HG03378 (cell line): ENCODE data around the gene HGFAC.

ENCODE experiments used
- ATAC-seq: cut with Tn5 transposase; IDR thresholded peaks from one replicate; pipeline ENCODE4 v1.9.1; 2021; ENCODE audit warnings: mild to moderate bottlenecking, moderate library complexity; ENCODE audit not compliant: unreplicated experiment

HGFAC gene

GRCh38 chr4:3471886-3472285 lies 30.1 kb downstream of the HGFAC start:
- no peak for ATAC-seq

DNA sequence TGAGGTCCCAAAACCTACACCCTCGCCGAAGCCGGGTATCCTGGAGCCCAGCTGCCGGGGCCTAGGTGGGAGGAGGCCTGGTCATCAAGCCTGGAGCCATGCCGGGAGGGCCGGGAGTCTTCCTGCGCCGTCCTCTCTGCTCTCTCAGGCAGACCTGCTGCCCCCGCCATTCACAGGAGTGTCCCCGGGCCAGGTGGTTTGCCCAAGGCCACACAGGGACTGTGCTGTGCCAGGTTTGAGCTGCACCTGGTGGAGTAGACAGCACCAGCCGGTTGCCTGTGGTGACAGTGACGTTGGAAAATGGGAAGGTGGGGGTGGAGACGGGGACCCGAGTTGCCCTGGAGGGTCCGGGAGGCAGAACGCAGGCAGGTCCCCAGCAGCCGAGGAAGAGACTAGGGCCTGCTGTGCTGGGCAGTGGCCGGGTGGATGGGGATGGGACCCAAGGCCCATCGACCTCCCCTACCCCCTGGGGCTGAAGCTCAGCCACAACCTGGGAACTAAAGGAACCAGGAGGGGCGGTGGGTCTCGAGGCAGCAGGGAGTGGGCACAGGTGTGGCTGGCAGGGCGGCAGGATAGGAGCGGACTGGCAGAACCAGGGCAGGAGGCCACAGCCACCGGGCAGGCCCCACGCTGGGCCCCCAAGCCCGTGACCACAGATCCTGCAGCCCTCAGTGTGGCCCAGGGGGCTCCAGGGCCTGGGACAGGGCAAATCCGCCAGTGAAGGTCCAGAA lies 30.8 kb downstream of the HGFAC start:
- no peak for ATAC-seq

GRCh38 chr4:3473181-3473950 lies 31.6 kb downstream of the HGFAC start:
- no peak for ATAC-seq

DNA sequence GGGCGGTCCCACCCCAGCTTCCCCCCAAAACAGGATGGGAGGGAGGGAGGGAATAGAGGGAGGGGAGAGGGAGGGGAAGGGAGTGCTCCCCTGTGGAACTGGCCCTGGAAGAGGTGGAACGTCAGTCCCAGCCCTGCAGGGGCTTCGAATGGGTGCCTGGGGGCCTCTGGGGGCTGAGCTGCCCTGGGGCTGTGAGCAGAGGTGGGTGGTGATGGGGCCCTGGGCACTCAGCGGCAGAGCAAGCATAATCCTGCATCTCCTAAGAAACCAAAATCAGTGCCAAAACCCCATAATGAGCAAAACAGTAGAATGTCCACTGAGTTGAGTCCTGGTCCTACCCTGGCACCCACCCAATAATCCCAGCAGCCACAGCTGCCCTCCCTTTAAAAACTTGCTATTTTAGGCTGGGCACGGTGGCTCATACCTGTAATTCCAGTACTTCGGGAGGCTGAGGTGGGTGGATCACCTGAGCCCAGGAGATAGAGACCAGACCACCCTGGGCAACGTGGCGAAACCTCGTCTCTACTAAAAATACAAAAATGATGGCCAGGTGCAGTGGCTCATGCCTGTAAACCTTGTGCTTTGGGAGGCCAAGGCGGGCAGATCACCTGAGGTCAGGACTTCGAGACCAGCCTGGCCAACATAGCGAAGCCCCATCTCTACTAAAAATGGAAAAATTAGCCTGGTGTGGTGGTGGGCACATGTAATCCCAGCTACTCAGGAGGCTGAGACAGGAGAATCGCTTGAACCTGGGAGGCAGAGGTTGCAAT lies 32.4 kb downstream of the HGFAC start:
- ATAC-seq, result no peak

DNA sequence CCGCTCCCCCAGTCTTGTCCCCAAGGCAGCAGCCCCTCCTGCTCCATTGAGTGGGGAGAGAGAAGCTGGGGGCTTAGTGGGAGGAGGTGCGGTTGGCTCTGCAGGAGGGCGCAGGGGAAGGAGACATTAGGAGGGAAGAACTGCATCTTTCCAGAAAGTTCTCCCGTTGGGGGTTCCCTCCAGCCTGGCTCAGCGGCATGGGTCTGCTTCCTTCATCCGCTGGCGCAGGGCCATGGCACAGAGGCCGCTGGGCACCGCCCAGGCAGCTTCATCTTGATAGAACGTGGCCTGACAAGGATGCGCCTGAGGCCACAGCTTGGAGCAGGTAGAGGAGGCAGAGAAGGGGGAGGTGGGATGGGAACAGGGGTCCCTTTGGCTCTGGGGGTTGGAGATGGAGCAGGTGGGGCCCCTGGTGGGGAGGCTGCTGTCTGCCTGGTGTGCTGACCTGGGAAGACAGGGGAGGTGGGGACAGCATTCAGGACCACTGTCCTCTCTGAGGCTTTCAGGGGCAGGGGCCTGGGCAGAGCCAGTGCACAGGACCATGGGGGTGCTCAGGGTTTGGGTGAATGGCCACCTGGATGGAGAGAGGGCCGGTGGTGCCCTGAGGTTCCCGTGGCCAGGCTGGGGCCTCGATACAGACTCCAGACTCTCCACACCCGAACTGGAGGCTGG lies 33.4 kb downstream of the HGFAC start:
- no peak for ATAC-seq

- no peak for ATAC-seq
These were observed 34.0 kb downstream of the HGFAC start for GRCh38 chr4:3475713-3476260.

DNA sequence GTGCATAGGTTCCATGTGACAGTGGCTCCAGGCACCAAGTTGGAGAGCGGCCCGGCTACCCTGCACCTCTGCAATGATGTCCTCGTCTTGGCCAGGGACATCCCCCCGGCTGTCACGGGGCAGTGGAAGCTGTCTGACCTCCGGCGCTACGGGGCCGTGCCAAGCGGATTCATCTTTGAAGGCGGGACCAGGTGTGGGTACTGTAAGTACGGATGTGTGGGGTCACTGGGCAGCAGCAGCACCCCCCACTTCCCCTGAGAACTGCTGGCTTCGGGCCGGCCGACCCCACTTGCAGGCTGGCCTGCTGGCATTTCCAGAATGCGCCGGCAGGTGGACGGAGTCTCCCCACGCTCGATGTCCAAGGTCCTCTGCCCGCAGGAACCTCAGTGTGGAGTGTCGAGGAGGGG lies 34.6 kb downstream of the HGFAC start:
- ATAC-seq, result no peak

GRCh38 chr4:3476936-3477749 lies 35.4 kb downstream of the HGFAC start:
- ATAC-seq, result no peak

DNA sequence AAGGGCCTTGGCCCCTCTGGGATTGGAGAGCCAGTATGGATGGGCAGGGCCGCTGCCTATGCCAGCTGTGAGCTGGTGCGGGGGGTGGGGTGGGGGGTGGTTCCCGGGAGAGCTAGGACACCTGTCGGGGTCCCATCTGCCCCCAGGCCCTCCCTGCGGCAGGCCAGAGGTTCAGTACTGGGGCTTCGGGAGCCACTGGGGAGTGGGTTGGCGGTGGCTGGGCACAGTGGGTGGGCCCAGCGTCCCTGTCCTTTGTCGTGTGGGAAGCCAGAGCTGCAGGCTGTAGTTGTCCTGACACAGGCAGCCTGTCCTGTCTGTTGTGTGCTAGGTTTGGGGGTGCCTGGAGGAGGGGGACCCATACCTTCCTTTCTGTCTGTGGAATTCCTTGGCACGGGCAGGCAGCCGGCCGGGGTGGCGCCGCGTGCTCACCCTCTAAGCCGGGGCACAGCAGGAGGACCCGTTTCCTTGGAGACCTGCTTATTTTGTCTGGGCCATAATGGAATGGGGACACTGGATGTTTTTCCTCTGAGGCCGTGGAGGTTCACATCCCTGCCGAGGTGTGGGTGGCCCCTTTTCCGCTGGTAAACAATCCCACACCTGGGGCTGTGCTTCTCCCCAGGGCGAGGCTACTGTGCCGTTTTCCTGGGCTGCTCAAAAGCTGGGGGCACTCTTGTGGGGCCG lies 36.1 kb downstream of the HGFAC start:
- no peak for ATAC-seq

DNA sequence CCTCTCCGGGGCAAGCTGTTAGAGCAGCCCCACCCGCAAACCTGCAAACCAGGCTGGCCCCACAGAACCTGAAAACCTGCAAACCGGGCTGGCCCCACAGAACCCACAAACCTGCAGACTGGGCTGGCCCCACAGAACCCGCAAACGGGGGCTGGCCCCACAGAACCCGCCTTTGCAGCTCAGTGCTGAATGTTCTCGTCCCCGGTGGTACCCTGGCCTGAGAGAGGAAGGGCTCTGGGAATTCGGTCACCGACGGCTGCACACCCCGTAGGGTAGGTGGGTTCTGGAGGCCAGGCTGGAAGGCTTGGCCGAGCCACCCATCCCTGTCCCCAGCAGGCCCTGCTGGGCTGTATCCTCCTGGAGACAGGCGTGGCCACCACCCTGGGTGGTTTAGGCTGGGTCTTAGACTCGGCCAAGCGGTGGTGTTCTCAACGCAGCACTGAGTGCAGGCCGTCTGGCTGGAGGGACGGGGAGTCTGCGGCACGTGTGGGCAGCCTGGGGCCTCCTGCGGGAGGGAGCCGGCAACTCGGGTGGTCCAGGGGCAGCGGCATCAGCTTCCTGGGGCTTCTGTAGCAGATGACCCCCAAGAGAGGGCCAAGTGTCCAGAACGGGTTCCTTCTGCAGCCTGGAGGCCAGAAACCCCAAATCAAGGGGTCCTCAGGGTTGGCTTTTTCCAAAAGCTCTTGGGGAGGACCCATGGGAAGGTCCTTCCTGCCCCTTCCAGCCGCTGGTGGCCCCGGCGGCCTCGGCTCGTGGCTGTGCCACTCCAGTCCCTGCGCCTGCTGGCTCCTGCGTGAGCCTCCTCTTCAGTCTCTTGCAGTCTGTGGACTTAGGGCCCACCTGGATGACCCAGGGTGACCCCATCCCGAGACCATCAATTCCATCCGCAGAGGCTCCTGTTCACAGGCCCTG lies 36.9 kb downstream of the HGFAC start:
- ATAC-seq, result no peak

GRCh38 chr4:3479358-3480101 lies 37.8 kb downstream of the HGFAC start:
- ATAC-seq, result no peak

DNA sequence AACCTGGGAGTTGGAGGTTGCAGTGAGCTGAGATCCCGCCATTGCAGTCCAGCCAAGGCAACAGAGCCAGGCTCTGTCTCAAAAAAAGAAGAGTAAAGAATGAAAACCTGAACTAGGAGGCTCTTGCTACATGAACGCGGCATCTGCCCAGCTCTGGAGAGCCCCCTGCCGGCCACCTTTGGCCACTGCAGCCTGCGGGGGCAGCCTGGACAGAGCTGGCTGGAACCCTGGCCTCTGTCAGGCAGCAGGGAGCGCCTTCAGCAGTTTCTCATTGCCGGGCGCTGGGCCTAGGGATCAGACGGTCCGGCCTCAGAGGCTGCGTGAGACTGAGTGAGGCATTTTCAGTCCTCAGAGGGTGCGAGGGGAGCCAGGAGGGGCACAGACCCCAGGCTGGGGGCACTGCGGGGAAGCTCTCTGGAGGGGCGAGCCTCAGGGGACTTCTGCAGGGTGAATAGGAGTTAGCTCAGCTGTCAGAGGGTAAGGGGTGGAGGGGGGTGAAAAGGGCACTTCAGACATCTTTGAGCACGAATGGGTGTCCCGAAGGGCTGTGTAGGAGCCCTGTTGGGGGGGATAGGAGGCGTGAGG lies 38.9 kb downstream of the HGFAC start:
- peak; percentile 53 for ATAC-seq

DNA sequence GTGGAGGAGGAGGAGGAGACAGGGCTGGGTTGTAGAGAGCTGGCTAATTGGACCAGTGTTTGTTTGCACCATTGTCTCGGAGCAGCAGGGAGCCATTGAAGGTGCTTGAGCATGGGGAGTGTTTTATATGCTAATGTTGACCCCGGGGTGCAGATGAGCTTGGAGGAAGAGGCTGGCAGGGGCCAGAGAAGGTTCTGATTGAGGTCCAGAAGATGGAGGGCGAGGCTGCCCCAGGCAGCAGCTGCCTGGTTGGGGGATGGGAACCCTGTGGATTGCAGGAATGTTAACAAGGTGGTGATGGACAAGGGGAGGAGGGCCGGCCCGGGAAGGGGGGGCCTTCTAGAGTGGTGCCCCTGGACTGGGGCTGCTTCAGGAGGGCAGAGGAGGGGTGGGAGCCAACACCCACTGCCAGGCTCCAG lies 39.4 kb downstream of the HGFAC start:
- ATAC-seq, result no peak

- no peak for ATAC-seq
These were observed 40.1 kb downstream of the HGFAC start for GRCh38 chr4:3481783-3482393.

DNA sequence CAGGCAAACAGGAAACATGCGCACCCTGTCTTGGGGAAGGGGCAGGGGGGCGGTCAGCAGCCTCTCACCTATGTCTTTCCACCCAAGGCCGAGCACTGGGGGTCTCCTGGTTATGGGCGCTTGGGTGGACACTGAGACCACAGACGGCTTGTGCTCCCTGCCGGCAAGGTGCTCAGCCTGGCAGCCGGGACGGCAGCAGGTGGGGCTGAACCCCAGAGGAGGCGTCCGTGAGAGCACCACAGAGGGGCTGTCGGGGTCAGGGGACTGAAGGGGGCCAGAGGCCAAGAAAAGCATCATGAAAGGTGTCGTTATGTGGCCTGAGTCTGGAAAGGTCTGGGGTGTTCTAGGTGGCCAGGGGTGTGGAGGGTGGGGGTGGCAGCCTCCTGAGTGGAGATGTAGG lies 40.9 kb downstream of the HGFAC start:
- no peak for ATAC-seq

DNA sequence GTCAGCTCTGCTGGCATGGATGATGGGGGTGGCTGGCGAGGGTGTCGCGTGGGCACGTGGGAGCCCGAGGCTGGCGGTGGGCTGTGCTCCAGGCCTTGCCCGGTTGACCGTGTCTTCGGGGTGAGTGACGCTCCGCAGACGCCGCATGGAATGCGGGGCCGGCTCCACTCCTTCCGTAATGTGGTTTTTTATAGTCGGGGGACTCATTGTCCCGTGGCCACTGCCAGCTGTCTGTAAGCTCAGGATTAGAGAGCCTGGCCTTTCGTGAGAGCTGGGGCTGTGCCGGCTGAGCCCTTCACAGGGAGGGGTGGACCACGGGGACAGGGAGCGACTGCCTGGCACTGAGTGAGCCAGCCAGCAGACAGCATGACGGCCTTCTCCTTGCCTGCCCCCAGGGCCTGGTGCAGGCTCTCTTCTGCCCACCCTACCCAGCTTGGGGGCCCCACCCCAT lies 41.7 kb downstream of the HGFAC start:
- no peak for ATAC-seq
